Endothelial cell of umbilical vein (primary cell): ENCODE results near the gene PXT1. TPM values are rescaled to one million over a fixed set of nuclear protein-coding genes. Genes with fewer than 3 reads are reported as not detected.

Experiments used
- BruUV-seq: library from RNA; stranded (reverse); fragments of 400-500 nt; replicated peaks from 2 replicates; lab custom pipeline; 2021; lab: Mats Ljungman, UMichigan
- CTCF ChIA-PET: fragments of 300-600, 350-600 bp; sonication (Branson Sonifier 250); formaldehyde crosslinking; loops from one replicate; lab custom pipeline; 2021; ENCODE audit warnings: antibody characterized with exemption, inconsistent platforms; lab: Charles Lee
- POLR2A ChIA-PET: fragments of 300-600, 350-600 bp; sonication (Branson Sonifier 250); formaldehyde crosslinking; loops from one replicate; lab custom pipeline; 2021; ENCODE audit warnings: antibody characterized with exemption, inconsistent platforms; lab: Charles Lee
- DNase-seq: peaks from one replicate; pipeline ENCODE4 v3.0.0-alpha.2; 2011; ENCODE audit warnings: low read depth, low spot score
- FAIRE-seq: peaks from 2 replicates; lab custom pipeline; 2011; peaks lifted over from hg19 to GRCh38; lab: Jason Lieb, UNC
- H2AFZ ChIP-seq: 2 replicates; pipeline ENCODE4 v1.6.0; 2012; ENCODE audit warnings: low read depth, low read length, control low read depth, inconsistent platforms
- H3K27ac ChIP-seq: 2 replicates; pipeline ENCODE4 v1.5.1; 2011; ENCODE audit warnings: low read depth, mild to moderate bottlenecking, control low read depth, low read length, moderate library complexity; ENCODE audit not compliant: insufficient read depth
- H3K27me3 ChIP-seq, 2 experiments: 2 replicates each; pipeline versions ENCODE4 v1.6.0 to v1.6.1; 2011; ENCODE audit warnings: low read length in 2 of 2, mixed read lengths in 1 of 2; ENCODE audit not compliant: control insufficient read depth in 2 of 2, insufficient read depth in 2 of 2
- H3K36me3 ChIP-seq, 2 experiments: 2 replicates in 1 of 2; 3 replicates in 1 of 2; pipeline ENCODE4 v1.5.1; 2011; ENCODE audit warnings: low read length in 2 of 2, mild to moderate bottlenecking in 1 of 2, moderate library complexity in 1 of 2; ENCODE audit not compliant: control insufficient read depth in 2 of 2, insufficient read depth in 2 of 2; ENCODE audit errors: extremely low read depth in 1 of 2
- H3K4me1 ChIP-seq: 3 replicates; pipeline ENCODE4 v1.5.1; 2011; ENCODE audit warnings: mild to moderate bottlenecking, low read length; ENCODE audit not compliant: control insufficient read depth, insufficient read depth; ENCODE audit errors: extremely low read depth
- H3K4me2 ChIP-seq: 2 replicates; pipeline ENCODE4 v1.6.1; 2011; ENCODE audit warnings: low read length, control low read depth, mixed read lengths; ENCODE audit not compliant: insufficient read depth
- H3K4me3 ChIP-seq, 3 experiments: fragments of 200-600 bp in 1 of 3; sonication (generic), shearing (Covaris generic) in 1 of 3; replicated peaks in 1 of 3; 2 replicates each; pipeline ENCODE4 v1.5.1; 2011 to 2016; ENCODE audit warnings: control low read depth in 3 of 3, low read length in 3 of 3, mild to moderate bottlenecking in 2 of 3, inconsistent platforms in 1 of 3, low read depth in 1 of 3, moderate library complexity in 1 of 3; ENCODE audit not compliant: insufficient read depth in 1 of 3
- H3K79me2 ChIP-seq: 2 replicates; pipeline ENCODE4 v1.6.0; 2012; ENCODE audit warnings: low read length, inconsistent platforms; ENCODE audit not compliant: control insufficient read depth, insufficient read depth
- H3K9ac ChIP-seq: replicated peaks from 2 replicates; pipeline ENCODE3; 2011; ENCODE audit warnings: low read length, control low read depth; ENCODE audit not compliant: insufficient read depth; ENCODE audit errors: extremely low read depth
- H3K9me1 ChIP-seq: replicated peaks from 3 replicates; pipeline ENCODE4 v1.6.0; 2011; ENCODE audit warnings: mild to moderate bottlenecking, low read length; ENCODE audit not compliant: control insufficient read depth, insufficient read depth; ENCODE audit errors: extremely low read depth
- H3K9me3 ChIP-seq: replicated peaks from 2 replicates; pipeline ENCODE4 v1.5.1; 2012; ENCODE audit warnings: low read length, inconsistent platforms; ENCODE audit not compliant: control insufficient read depth, insufficient read depth
- H4K20me1 ChIP-seq: replicated peaks from 2 replicates; pipeline ENCODE3; 2011; ENCODE audit warnings: mild to moderate bottlenecking, low read length; ENCODE audit not compliant: control insufficient read depth, insufficient read depth; ENCODE audit errors: extremely low read depth
- CTCF ChIP-seq, 2 donors: IDR thresholded peaks; 1 replicate in 1 of 2; 2 replicates in 1 of 2; pipeline ENCODE4 v1.5.1; 2011; ENCODE audit warnings: low read length in 2 of 2, mild to moderate bottlenecking in 2 of 2, moderate library complexity in 2 of 2, control low read depth in 1 of 2, inconsistent platforms in 1 of 2, low read depth in 1 of 2; ENCODE audit not compliant: insufficient read depth in 1 of 2; ENCODE audit errors: extremely low read depth in 1 of 2
- EZH2 ChIP-seq: IDR thresholded peaks from 2 replicates; pipeline ENCODE4 v1.6.1; 2012; ENCODE audit warnings: borderline replicate concordance, low read depth, mild to moderate bottlenecking, moderate library complexity, low read length, inconsistent platforms; ENCODE audit not compliant: severe bottlenecking
- FOS ChIP-seq: IDR thresholded peaks from 2 replicates; pipeline ENCODE4 v1.6.1; 2011; ENCODE audit warnings: mild to moderate bottlenecking, low read length, moderate library complexity, borderline replicate concordance; ENCODE audit not compliant: insufficient read depth
- GATA2 ChIP-seq: IDR thresholded peaks from 2 replicates; pipeline ENCODE4 v1.7.0; 2011; ENCODE audit warnings: low read depth, mild to moderate bottlenecking, moderate library complexity, mixed read lengths, low read length; ENCODE audit not compliant: insufficient read length, insufficient read depth
- JUN ChIP-seq: IDR thresholded peaks from 2 replicates; pipeline ENCODE4 v1.6.1; 2011; ENCODE audit warnings: borderline replicate concordance, low read depth; ENCODE audit not compliant: insufficient read length, insufficient read depth
- MAX ChIP-seq: IDR thresholded peaks from 2 replicates; pipeline ENCODE4 v1.6.1; 2011; ENCODE audit not compliant: insufficient read depth, insufficient read length
- MYC ChIP-seq: IDR thresholded peaks from one replicate; pipeline ENCODE4 v1.6.1; 2011; ENCODE audit warnings: mild to moderate bottlenecking, low read depth, low read length
- POLR2A ChIP-seq: IDR thresholded peaks from 2 replicates; pipeline ENCODE4 v1.6.1; 2012; ENCODE audit warnings: low read depth, mild to moderate bottlenecking, control low read depth, low read length
- POLR2AphosphoS5 ChIP-seq: IDR thresholded peaks from 2 replicates; pipeline ENCODE4 v1.6.1; 2012; ENCODE audit warnings: low read depth, mild to moderate bottlenecking, control low read depth, low read length, moderate library complexity; ENCODE audit not compliant: insufficient read depth
- dilution Hi-C: fragments of 300-500 bp; cut with MboI; formaldehyde crosslinking; loops from one replicate; pipeline ENCODE4 v1.15.0; 2019; ENCODE audit warnings: low sequenced_read_pairs; ENCODE audit not compliant: extremely low pct_ligation_motif_present
- intact Hi-C: fragments of 100-400 bp; cut with micrococcal nuclease; formaldehyde crosslinking; loops from one replicate; pipeline ENCODE4 v1.10.0; 2022
- polyA plus RNA-seq, 4 experiments: library from polyadenylated mRNA; depleted of rRNA in 3 of 4; stranded (reverse) in 3 of 4; unstranded in 1 of 4; fragments of >200 nt; gene quantifications; 2 replicates each; pipeline versions ENCODE4 v1.2.1 to v1.2.3, GENCODE V29; 2011 to 2012; ENCODE audit warnings: missing spikeins in 1 of 4
- total RNA-seq: library from RNA; stranded (reverse); gene quantifications from 2 replicates; pipeline ENCODE4 v1.2.3, GENCODE V29; 2021

Gene PXT1
- total and polyA plus RNA-seq, 2 donors (not counting 3 experiments of a cell fraction or from before 2014, with no cell fraction given), result not detected

GRCh38 chr6:36469946-36470345 lies 27.3 kb upstream of the PXT1 start:
- Histone ChIP-seq H4K20me1 (no peaks in the 10 kb centered on the region), H3K27me3 (no peaks in the 10 kb centered on the region), H3K79me2 (peaks cover 28% of the 10 kb centered on the region), H2AFZ (no peak overlapping the region), H3K4me3 (no peak overlapping the region), H3K9me1 (no peaks in the 10 kb centered on the region), H3K36me3 (peaks cover 0 to 2% of the 10 kb centered on the region in 2 experiments), H3K9ac (no peak overlapping the region), H3K4me1 (no peaks in the 10 kb centered on the region), H3K9me3 (no peaks in the 10 kb centered on the region), H3K4me2 (no peak overlapping the region), H3K27ac (no peak overlapping the region)
- POLR2A ChIA-PET, result no interaction called here
- no peak for DNase-seq
- no TSS peak for BruUV-seq
- CTCF ChIA-PET, result interaction anchor here (1.2 to 3.3 kb wide), 7 partner anchors 8 to 47 kb away, joined by 3 to 12 read pairs (median 3); no protein-coding TSS in a partner anchor
- TF ChIP-seq GATA2 (no peak), MAX (no peak), POLR2A (no peak), JUN (no peak), MYC (no peak), CTCF (IDR thresholded peaks at IDR 0.05; ENCODE audit: extremely low read depth in 1 of 2, insufficient read depth in 1 of 2, low read depth in 1 of 2, low read length in 2 of 2) (no peak), EZH2 (no peak), POLR2AphosphoS5 (no peak), FOS (no peak)
- intact Hi-C loops, result no loop called here
- no peak for FAIRE-seq
- dilution Hi-C loops, result no loop called here
